GM19395 (cell line): ENCODE measurements around the gene BCL11B.

ENCODE experiments used
- ATAC-seq: cut with Tn5 transposase; IDR thresholded peaks from one replicate; pipeline ENCODE4 v1.9.1; 2021; ENCODE audit warnings: mild to moderate bottlenecking, moderate library complexity; ENCODE audit not compliant: unreplicated experiment

Gene BCL11B

DNA sequence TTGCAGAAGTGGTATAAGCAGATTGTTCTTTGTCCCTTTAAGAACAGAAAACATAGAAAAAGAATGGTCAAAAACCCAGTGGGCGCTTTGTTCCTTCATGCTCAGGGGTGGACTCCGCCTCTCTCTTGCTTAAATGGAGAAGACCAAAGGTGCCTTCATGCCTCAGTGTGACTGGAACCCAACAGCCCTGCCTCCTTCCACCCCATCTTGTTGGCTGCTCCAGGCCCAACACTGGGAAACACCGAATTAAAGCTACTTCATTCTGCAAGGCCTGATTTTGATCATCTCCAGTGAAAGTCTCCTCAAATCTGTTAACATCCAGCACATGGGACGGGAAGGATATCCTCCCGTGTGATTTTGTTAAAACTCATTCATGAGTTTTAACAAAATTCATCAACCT lies 103.7 kb downstream of the BCL11B start:
- no peak for ATAC-seq

DNA sequence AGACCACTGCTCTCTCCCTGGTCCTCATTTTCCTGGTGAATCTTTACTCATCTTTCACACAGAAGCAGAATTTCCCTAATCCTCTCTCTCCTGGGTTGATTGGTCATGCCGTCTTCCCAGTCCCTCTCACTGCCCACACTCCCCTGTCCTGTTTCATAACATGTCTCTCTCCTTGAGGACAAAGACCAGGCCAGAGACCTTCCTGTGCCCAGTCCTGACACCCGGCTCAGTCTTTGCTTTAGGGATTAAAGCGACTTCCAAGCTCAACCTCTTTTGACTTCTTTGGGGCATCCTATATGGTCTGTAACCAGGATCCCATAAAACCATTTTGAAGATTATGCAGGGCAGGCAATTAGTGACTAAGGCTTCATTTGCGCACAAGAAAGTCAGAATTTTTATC lies 105.5 kb downstream of the BCL11B start:
- ATAC-seq, result no peak

DNA sequence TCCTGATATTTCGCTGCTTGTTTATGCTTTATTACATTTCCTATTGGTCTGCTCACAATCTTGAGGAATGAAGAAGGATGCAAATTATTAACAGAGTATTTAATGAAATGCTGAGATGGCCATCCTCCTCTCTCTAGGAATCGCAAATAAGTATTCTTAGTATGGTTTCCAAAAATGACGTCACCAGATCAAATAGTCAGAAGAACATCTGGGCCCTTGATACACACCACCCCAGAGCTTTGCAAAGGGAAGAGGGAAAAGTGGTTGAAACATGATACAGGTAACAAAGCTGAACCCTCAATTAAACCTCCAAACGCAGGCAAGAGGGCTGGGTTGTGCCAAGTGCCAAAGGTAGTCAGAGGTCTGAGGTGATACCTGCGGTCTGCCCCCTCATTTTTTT lies 107.3 kb downstream of the BCL11B start:
- ATAC-seq, result no peak

DNA sequence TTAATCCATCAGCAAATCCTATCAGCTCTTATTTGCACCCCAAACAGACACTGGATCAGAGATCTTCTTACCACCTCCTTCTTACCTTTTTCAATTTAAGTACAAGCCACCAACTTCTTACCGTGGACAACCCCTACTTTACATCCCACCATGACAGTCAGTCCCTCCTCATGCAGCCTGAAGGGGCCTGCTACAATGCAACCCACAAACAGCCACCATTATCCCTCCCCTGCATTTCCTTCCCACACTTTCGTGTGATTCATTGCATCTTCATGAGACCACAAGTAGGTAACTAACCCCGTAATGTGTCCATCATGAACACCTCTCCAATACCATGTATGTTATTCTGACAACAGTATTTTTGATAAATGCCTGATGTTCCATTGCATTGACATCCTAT lies 108.6 kb downstream of the BCL11B start:
- ATAC-seq, result no peak

DNA sequence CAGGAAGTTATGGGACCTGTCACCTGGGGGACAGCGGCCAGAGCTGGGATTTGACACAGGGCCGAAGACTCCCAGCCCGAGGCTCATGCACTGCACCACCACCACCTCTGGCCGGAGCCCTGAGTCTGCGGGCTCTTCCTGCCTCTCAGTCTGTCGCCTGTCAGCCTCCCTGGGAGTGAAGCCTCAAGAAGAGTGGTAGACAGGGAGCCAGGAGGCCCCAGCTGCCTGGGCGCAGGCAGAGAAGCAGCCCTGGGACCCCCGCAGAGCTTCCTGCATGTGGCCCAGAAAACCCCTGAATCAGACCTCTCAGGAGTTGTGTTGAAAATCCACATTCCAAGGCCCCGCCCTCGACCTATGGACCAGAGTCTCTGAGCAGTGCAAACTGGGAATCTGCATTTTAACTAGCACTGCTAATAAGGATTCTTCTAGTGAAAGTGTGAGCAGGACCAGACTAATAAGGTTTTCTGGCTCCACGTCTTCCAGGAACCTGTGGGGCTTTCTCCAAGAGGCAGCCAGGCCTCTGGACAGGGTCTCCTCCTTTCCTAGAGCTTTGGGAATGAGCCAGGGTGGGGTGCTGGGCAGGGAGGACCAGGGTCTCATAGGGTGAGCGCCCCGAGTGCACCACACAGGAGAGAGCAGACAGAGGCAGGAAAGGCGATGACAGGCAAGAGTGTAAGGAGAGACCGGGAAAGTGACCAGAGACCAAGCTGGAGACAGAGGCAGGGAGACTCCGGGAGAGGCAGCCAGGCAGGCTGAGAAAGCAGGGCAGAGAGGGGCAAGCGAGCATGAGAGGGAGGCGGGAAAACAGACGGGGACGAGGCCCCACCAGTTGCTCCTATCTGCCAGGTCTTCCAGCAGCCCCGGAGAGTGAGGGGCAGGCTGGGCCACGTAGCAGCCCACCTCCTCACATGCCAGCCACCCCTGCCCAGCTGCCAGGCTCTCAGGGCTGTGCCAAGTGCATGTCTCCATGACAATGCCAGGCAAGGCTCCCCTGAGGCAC lies 112.4 kb downstream of the BCL11B start:
- ATAC-seq, result no peak

DNA sequence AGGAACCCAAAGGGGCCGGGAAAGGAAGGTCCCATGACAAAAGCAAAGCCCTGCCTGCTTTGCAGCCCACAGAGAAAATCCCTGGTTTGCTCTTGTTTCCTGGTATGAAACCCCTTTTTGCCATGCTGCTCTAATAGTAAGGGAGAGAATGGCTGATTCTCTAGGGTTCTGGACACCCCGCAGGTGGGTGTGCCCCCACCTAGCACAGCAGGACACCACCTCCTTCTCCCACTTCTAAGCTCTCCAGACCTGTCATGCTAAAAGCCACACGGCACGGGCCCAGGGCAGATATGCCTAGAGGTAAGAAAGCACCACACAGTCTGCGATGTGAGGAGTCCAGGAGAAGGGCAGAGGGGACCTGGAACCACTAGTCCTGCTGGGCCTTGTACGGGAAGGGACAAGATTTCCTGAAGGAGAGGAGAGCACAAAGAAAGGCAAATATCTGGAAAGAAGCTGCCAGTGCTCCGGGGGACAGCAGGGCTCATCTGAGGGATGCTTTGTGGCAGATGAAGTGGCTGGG lies 113.3 kb downstream of the BCL11B start:
- no peak for ATAC-seq

DNA sequence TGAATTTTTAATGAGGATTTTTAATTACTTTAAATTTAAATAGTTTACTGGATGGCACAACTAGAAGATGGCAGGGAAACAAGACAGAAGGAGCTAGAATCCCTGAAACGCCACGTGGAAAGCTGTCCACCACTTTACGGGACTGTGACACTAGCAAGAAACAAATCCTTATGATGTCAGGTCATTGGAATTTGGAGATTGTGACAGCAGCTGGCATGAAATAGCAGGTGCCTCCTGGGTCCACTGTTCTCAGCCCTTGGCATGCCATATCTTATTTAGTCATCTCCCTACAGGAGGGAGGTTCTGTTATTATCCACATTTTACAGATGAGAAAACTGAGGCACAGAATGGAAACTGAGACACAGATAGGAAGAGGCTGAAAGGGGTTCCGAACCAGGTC lies 113.8 kb downstream of the BCL11B start:
- no peak for ATAC-seq

DNA sequence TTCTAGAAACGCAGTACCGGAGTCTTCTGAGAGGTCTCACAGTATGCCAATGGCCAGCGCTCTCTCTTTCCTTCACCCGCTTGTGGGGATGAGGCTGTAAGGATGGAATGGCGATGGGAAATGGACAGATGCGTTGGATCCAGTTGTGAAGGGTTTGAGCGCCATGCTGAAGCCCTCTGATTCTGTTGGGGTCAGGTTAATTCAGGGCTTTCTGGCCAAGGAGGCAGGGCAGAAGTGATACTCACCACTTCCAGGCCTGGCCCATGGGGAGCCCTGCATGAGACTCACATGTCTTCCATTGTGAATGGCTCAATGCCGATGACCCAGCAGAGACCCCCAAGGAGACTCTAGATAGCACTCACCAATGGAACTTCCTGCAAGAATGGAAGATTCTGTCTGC lies 114.3 kb downstream of the BCL11B start:
- no peak for ATAC-seq

DNA sequence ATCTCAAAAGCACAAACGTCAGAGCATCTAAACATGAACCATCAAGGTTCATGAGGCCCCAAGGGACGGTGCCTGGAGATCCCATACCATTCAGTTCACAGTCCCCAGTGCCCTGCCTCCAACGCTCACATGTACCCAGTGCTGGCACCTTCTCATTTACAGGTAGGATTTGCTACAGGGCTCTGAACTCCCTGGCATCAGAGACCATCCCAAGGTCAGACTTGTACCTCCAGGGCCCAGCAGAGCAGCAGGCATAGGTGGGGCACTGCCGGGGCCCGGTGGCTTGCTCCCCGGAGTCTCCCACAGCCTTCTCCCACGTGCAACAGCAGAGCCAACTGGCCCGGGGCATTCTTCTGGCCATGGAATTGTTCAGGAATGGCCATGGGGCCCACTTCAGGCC lies 114.8 kb downstream of the BCL11B start:
- no peak for ATAC-seq

DNA sequence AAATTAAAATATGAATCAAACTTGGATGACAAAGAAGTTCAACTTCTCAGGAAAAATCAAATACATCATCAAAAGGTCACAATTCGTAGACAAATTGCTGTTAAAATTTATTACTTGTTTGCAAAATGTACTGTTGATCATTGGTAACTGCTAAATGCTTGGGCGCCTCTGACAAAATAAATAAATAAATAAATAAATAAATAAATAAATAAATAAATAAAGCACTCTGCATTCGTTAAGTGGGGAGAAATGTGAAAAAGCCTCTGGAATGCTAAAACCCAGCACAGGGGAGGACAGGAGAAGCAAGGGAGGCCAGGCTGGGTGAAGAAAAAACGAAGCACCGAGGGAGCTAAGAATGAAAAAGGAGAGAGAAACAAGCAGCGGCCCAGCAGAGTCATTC lies 115.2 kb downstream of the BCL11B start:
- ATAC-seq, result no peak

DNA sequence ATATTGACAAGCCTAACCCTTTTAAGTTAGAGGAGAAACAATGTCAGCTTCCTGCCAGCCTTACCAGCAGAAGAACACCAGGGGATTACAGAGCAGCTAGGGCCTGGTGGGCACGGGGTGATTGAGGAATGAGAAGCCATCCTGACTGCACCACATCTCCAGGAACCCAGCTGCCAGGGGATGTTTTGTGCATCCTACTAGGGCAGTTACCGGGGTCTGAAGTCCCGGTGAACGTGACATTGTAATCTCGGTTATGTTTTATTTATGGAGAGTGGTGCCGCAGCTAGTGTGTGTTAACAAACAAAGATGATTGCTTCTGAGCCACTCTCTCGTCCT lies 115.9 kb downstream of the BCL11B start:
- no peak for ATAC-seq

DNA sequence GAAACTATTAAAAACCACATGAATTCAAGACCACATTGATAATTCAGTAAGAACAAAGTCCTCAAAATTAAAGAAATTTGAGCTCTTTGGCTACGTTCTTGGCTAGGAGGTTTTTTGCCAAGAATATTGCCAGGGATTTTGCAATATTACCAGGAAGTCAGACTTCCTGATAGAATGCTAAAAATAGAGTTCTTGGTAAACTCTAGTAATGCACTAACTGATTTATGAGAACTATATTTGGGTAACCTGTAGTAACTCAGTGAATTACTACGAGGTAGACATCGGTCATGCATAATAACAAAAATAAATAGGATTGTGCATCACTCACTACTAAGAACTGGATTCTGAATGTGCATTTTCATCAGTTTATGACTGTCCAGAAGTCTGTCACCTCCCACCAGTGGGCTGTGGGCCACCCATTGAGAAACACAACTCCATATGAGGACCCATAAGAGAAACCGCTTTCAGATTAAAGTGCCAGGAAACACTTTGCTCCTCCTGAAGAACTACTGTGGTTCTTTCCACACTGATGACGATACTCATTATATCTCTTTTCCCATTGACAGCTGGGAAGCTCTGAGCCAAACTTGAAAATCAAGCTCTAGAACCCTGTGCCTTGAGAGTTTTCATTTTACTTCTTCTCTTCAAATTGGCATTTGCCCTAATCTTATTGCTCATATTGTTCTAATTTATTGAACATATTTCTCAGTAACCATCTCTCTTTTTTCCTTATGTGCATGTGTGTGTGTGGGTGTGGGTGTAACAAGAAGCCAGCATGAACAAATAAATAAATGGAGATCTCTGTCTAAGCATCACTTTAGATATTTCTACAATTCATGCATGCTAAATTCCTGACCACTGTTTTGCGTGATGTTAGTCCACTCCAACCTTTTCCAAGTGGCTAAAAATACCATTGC lies 116.6 kb downstream of the BCL11B start:
- no peak for ATAC-seq

DNA sequence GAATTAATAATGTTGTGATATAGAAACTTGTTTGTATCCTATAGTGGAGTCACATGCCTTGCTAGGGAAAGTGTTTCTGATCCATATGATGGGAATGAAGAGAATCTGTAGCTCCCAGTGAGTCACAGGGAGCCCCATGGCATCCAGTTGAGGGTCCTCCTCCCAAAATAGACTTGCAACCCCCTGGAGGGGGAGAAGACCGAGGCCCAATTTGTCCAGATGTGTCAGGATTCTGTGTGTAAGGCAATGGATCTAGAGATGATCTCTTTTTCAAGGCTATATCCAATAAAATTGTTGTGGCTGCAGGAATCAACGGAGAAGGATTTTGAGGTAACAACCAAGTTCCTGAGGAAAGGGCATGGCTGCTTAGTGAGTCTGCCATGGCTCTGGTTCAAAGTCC lies 121.8 kb downstream of the BCL11B start:
- ATAC-seq, result no peak

DNA sequence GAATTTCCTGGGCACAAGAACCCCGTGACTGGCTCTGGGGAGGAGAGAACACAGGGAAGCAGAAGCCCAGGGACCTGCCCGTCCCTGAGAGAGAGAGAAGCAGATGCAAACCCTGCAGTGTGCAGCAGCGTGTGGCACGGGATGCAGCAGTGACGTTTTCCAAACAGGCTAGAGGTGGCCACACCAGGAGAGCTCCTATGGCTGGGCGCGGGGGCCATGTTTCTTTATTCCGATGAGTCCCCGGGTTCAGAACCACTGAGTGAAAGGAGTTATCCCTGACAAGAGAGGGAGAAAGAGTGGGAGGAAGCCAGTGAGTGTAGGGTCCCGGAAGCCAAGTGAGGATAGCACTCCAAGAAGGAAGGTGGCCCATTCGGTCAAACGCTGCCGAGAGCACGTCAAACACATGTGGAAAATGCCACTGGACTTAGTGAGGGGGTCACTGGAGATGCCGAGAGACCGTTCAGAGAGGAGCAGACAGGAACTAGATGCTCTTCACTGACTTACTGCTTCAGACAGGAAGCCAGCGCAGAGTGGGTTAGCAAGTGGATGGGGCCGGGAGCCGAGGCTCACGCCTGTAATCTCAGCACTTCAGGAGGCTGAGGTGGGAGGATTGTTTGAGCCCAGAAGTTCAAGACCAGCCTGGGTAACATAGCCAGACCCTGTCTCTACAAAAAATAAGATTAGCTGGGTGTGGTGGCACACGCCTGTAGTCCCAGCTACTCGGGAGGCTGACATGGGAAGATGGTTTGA lies 123.0 kb downstream of the BCL11B start:
- ATAC-seq, result no peak

DNA sequence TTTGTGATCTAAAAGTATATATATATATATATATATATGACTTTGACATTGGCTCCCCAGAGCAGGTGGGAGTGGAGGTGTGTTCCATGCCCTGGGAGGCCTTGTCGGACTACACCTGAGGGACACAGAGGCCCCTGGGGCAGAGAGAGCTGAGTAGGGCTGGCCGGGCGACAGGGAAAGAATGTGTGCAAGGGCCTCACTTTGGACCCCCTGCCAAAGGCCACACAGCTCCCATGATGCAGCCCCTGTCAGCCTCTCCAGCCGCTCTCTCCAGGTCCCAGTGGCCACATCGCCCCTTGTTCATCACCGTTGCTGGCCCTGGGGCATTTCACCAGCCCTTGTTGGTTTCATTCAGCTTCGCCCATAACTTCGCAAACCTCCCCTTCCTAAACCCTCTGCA lies 123.9 kb downstream of the BCL11B start:
- ATAC-seq, result no peak

DNA sequence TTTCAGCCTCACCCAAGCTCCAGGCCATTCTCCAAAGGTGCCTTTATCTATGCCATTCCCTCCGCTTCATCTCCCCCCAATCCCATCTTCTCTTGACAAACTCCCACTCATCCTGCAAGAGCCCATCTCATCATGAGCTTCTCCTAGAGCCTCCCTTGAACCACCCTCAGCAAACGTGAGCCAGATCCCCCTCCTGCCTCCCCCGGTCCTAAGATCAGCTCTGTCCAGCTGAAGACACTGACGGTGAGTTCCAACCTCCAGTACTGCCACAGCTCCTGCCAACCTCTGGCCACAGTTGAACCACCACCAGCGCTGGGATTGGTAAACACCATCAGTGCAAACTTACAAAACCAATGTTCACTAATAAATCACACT lies 124.6 kb downstream of the BCL11B start:
- ATAC-seq, result no peak

DNA sequence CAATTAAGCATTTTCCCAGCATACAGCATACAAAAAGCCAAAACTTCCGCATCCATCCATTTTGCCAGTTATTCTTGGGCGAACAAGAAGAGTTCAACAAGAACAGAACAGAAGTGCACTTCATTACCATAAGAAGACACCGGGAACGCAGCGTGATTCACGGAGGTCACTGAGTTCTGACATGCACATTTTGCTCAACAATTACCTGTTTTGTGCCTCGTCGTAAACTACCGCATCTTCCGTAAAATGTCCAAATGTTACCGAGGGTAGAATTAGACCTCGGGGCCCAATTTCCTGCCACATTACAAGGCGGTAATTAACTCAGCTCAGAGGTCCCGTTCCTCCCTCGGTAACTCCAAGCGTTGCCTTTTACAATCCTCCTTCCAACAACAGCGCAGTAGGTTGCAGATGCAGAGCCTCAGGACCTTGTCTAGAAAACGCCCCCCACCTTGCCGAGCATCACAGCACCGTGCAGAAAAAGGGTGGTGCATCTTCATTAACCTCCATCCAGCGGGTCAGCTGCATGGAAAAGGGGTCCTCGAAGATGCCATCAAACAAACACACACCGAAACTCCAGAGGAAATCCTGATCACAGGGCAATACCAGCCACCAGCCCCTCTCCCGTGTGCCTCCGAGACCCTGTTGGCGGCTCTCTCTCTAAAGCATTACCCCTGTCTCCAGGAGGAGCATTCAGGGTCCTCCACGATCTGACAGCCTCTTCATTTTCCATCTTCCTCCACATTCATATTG lies 125.2 kb downstream of the BCL11B start:
- no peak for ATAC-seq

DNA sequence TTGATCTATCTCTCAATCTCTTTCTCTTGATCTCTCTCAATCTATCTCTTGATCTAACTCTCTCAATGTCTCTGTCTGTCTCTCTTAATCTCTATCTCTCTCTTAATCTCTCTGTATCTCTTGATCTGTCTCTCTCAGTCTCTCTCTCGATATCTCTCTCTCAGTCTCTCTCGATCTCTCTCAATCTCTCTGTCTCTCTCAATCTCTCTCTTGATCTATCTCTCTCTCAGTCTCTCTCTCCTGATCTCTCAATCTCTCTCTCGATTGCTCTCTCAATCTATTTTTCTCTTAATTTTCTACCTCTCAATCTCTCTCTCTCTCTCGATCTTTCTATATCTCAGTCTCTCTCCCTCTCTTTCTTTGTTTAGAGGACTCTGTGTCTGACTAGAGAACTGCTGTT lies 126.7 kb downstream of the BCL11B start:
- no peak for ATAC-seq

DNA sequence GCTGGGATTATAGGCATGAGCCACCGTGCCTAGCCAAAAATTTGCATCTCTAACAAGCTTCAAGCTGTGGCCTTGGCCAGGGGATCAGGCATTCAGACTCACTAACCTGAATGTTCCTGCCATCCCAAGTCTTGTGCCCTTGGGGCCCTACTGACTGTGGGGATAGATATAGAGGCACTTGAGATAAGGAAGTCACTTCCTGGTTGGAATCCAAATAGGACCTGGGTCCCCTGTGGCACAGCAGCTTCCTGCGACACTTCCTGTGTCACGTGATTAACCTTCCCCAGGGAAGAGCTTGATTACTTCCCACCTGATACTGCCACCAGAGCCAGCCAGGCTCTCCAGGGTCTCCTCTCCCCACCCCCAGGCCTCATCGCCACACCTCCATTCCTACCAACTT lies 128.2 kb downstream of the BCL11B start:
- ATAC-seq, result no peak

DNA sequence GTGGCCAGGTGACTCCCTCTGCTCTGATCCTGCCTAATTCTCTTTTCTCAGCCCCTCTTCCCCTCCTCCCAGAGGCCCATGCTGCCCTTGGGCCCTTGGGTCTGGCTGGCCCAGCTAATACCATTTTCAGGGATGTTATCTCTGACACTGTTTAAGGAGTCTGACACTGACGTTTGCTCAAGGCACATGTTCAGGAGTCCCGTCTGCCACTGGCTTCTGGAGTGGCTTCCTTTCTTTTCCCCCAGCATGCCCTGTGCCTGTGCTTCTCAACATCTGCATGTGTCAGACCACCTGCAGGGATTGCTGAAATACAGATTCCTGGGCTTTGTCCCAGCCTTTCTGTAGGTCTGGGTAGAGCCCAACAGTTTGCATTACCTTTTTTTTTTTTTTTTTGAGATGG lies 128.9 kb downstream of the BCL11B start:
- no peak for ATAC-seq
